Measurements from ENCODE around the gene MAGEF1.

Gene MAGEF1

DNA sequence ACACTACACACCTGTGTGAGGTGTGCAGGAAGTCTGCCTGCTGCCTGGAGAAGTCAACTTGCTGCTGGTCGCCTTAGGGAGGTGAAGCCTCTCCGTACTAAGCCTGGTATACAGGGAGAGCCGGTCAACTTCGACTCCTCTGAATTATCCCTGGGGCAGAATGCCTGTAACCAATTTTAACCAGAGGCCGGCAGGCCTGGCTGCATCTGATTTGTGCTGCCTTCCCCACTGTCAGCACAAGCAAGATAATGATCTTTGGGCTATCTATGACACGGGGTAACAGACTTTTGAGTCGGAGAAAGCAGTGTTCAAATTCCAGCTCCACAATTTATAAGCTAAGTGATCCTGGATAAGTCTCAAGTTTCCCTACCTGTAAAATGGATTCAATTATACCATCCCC is 42.3 kb downstream of the MAGEF1 start:
- no peak for DNase-seq (ENCODE audit: low spot score)

DNA sequence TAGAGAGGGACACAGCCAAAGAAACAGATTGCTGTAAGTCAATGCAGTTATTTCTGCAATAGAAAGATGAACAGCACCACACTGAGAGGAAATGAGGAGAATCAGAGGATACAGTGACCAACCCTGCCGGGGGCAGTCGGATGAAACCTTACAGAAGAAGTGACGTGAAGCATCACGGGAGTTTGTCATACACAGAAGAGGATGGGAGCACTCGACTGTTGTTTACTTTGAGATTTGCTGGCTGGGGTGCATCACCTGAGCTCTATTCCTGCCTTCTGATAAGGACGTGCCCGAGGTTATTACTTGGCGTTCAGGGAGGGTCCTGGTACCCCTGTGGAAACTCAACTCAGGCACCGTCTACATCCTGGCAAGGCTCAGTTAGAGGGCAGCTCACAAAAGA is 45.4 kb downstream of the MAGEF1 start:
- DNase-seq (ENCODE audit: low spot score) = no peak

DNA sequence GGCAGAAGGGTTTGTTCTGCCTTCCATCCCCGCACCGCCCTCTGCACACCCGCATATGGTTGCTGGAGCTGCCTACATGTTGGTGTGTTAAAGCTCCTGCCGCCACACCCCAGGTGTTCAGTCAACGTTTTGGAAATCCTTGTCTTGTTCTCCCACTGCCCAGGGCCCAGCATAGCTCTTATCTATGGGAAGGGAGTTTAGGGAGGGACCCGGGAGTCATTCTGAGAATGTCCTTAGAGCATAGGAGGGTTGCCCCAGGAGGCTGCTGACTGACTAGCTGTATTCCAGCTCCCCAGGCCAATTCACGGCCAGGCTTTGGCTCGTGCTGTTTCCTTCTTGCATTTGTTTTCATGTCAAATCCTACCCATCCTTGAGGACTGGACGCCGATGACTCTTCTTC is 46.8 kb downstream of the MAGEF1 start:
- DNase-seq (ENCODE audit: low spot score) = no peak

DNA sequence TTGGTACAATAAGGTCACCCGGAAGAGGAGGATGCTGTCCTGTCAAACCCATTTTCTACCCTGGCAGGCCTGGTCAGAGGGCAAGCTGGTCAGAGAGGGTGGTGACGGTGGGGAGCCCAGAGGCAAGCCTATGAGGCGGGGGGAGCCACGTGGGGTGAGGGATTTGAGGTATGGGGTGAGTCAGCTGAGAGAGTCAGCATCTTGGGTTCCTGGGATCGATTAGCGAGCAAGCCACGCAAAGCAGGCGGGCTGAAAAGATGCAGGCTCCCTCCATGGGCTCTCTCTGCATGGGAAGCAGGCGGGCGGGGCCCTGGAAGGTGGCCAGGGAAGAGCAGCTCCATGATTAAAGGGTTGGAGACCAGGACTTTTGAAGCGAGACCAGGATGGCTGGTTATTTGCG is 48.1 kb downstream of the MAGEF1 start:
- DNase-seq (ENCODE audit: low spot score) = no peak

DNA sequence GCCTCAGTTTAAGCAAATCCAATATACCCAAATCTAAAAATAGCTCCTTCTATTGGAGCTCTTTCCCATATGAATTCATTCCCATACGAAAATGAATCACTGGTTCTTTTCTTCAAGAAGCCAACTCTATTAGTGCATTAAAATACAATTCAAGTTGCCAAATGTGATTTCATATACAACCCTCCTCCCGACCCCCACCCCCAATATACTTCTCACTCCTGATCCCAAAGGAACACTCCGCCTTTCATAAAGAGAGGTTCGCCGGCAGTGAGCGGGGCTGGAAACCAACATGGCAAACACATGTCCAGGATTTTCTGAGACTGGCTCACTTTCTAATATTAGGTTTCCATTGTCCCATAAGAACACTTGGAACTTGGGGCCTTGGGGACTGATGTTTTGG is 48.5 kb downstream of the MAGEF1 start:
- DNase-seq (ENCODE audit: low spot score) = no peak

DNA sequence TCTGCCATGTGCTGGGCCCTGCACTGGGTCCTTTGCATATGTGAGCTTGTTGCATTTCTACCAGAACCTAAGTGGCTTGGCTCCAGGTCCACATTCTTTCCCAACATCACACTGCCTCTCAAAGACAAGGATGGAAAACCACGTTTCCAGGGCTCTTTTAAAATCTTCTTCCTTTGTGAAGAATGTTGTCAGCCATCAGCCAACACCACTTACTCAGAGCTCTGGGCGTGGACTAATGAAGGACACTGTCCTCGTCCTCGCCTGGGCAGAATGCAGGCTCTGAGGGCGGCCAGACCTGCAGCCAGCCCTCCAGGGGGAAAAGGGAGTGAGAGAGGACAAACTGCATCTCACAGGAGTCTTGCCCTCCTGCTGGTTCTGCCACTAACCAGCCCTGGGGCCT is 49.7 kb downstream of the MAGEF1 start:
- DNase-seq (ENCODE audit: low spot score) = no peak

DNA sequence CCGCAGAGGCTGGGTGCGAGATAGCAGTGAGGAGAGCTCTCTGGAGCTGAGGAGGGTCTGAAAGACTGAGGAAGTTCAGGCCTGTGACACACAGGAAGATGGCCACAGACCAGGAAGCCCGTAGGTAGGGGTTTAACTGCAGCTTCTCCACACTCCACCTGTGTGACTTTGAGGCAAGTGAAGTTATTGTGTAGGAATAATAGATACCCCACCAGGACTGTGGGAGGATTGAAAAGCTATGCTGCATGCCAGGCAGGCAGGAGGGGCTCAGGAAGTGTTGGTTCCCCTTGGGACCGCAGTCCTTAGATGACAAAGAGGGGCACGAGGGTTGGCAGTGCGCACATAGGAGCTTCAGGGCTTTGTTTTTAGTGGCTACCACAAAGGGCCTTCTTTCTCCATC is 50.9 kb downstream of the MAGEF1 start:
- no peak for DNase-seq (ENCODE audit: low spot score)
